Mammary epithelial cell (primary cell): ENCODE data around the gene CD200R1.

Experiments
- CTCF ChIP-seq, 2 donors: IDR thresholded peaks in 1 of 2; conservative IDR thresholded peaks in 1 of 2; 2 replicates each; pipeline ENCODE4 v1.5.1; 2011 to 2012; ENCODE audit warnings: inconsistent platforms in 2 of 2, low read length in 2 of 2, mild to moderate bottlenecking in 2 of 2, control low read depth in 1 of 2, low read depth in 1 of 2; ENCODE audit not compliant: insufficient read depth in 1 of 2; ENCODE audit errors: extremely low read depth in 1 of 2
- EZH2 ChIP-seq: IDR thresholded peaks from 2 replicates; pipeline ENCODE4 v1.6.1; 2012; ENCODE audit warnings: low read length, inconsistent platforms, borderline replicate concordance

DNA sequence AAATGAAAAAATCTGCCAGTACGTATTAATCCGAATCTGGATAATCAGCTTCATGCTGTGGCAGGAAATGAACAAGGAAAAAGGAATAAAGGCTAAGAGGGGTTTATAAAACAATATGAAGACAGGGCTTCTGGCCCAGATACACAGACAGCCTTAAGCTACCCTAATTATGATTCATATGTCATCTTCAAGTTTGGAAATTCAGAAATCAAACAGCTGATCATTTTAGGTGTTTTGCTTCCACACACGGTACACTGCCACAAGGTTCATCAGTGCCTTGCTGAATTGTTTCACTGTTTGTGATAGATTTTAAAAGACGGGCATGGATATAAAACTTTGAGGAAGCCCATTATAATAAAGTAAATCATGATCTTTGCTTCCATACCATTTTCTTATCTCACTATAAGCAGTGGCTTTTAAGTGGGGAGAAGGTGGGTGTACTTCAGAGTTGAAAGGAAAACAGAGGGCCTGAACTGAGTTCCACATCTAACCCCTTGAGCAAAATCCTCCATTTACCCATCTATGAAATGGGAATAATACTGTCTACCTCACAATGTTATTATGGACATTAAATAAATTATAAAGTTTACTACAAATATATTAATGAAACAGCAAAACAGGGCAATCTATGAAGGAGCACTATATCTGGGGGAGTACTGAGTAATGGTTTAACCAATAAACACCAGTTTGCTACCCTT is 31.6 kb upstream of the CD200R1 start:
- TF ChIP-seq CTCF (conservative IDR thresholded peaks at IDR 0.05 in 1 of 2, IDR thresholded peaks at IDR 0.05 in 1 of 2; ENCODE audit: extremely low read depth in 1 of 2, insufficient read depth in 1 of 2, low read depth in 1 of 2, low read length in 2 of 2) (no peak), EZH2 (no peak)
